Astrocyte of the spinal cord (primary cell): ENCODE data around the gene HSPB9.

Experiments used
- DNase-seq: peaks from one replicate; pipeline ENCODE4 v3.0.0; 2011; ENCODE audit warnings: low read depth, low spot score
- H3K4me3 ChIP-seq: 2 replicates; pipeline ENCODE4 v1.5.1; 2011; ENCODE audit warnings: low read depth, mild to moderate bottlenecking, low read length, moderate library complexity
- CTCF ChIP-seq: IDR thresholded peaks from 2 replicates; pipeline ENCODE4 v1.5.1; 2012; ENCODE audit warnings: low read depth, mild to moderate bottlenecking, low read length, inconsistent platforms
- in situ Hi-C: cut with HindIII; loops from 2 replicates; pipeline ENCODE4 v1.10.0; 2017; ENCODE audit warnings: low sequenced_read_pairs

HSPB9 gene

GRCh38 chr17:42116705-42117396, 5.8 kb upstream of the HSPB9 start:
- peak; percentile 89 for TF ChIP-seq CTCF
- in situ Hi-C loops, result no loop called here
- DNase-seq, result peak; percentile 73
- no peak overlapping the region for H3K4me3 ChIP-seq

- no peak for TF ChIP-seq CTCF
- no peak for DNase-seq
- in situ Hi-C loops, result no loop called here
- no peak overlapping the region for H3K4me3 ChIP-seq
These were observed 5.0 kb upstream of the HSPB9 start for GRCh38 chr17:42117397-42118125.

- TF ChIP-seq CTCF, result no peak
- in situ Hi-C loops, result no loop called here
- DNase-seq, result no peak
- H3K4me3 ChIP-seq, result no peak overlapping the region
These were observed 4.5 kb upstream of the HSPB9 start for GRCh38 chr17:42118126-42118510.

DNA sequence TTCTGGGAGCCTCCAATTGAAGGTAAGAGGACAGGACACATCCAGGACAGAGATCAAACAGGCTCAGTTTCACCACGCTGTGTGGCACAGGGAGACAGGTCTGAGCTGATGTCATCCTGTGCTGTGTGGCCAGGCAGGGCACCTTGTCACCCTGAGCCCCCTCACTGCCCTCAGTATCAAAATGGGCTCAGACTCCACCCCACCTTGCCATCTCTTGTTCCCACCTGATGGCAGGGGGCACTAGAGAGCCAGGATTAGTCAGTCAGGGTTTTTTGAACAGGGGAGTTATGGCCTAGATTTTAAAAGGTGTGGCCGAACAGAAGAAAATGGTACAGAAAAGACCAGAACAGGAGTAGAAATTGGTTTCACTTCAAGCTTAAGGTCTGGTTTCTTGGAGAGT, 4.1 kb upstream of the HSPB9 start:
- TF ChIP-seq CTCF, result peak; percentile 59
- DNase-seq, result peak; percentile 30
- in situ Hi-C loops, result no loop called here
- H3K4me3 ChIP-seq, result no peak overlapping the region

GRCh38 chr17:42119301-42119700, 3.3 kb upstream of the HSPB9 start:
- no peak for DNase-seq
- in situ Hi-C loops, result no loop called here
- no peak for TF ChIP-seq CTCF
- H3K4me3 ChIP-seq, result no peak overlapping the region

DNA sequence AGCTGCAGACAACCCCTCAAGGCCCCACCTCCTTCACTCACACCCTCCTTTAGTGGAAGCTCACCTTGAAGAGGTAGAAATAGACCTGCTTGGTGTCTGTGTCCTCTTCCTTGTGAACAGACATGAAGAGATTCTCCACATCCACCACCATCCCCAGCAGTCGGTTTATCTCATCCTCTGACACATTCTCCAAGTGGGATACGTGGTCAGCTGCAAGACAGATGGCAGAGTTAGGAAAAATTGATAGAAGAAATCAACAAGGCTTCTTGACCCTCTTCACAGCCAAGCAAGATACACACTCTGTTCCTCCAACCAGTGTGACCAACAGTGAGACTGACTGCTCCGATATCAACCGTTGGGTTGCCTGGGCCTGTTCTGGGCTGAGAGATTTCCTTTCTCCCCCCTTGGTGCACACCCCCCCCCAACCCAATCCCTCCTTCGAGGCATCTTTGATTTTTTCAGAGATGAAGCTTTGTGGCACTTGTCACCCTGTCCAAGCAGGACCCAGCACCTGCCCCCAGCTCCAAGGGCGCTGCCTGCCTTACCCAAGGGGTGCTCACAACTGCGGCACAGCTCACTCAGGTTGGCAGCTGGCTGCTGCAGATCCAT, 2.3 kb upstream of the HSPB9 start:
- DNase-seq, result no peak
- no peak for TF ChIP-seq CTCF
- H3K4me3 ChIP-seq, result peak overlapping the region; percentile 52
- in situ Hi-C loops, result no loop called here
